Gastrocnemius medialis (tissue), 4 donors: Measurements from ENCODE around the gene GPHN.

ENCODE experiments used
- POLR2A ChIP-seq, 2 donors: fragments of 450-650 bp; IDR thresholded peaks; one replicate each; pipeline ENCODE4 v1.6.1; 2017; ENCODE audit warnings: antibody characterized with exemption in 2 of 2, mild to moderate bottlenecking in 2 of 2, moderate library complexity in 2 of 2
- TF ChIP-seq, protein P1 (sequence below), 5 experiments: fragments of 450-650 bp in 3 of 5; fragments of 200-600 bp in 2 of 5; sonication (generic) in 2 of 5; IDR thresholded peaks in 4 of 5; conservative IDR thresholded peaks in 1 of 5; 1 replicate in 4 of 5; 2 replicates in 1 of 5; pipeline ENCODE4 v1.5.1; 2016 to 2019; ENCODE audit warnings: antibody characterized with exemption in 5 of 5, mild to moderate bottlenecking in 3 of 5, moderate library complexity in 3 of 5

- TF ChIP-seq, protein P1, sequence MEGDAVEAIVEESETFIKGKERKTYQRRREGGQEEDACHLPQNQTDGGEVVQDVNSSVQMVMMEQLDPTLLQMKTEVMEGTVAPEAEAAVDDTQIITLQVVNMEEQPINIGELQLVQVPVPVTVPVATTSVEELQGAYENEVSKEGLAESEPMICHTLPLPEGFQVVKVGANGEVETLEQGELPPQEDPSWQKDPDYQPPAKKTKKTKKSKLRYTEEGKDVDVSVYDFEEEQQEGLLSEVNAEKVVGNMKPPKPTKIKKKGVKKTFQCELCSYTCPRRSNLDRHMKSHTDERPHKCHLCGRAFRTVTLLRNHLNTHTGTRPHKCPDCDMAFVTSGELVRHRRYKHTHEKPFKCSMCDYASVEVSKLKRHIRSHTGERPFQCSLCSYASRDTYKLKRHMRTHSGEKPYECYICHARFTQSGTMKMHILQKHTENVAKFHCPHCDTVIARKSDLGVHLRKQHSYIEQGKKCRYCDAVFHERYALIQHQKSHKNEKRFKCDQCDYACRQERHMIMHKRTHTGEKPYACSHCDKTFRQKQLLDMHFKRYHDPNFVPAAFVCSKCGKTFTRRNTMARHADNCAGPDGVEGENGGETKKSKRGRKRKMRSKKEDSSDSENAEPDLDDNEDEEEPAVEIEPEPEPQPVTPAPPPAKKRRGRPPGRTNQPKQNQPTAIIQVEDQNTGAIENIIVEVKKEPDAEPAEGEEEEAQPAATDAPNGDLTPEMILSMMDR (IDR thresholded peaks at IDR 0.05 in 4 of 5, conservative IDR thresholded peaks at IDR 0.05 in 1 of 5), result no peak
- no peak for TF ChIP-seq POLR2A (IDR thresholded peaks at IDR 0.05)
Observed at GRCh38 chr14:66539034-66539433, 31.1 kb downstream of the GPHN start.
